Endothelial cell of umbilical vein (primary cell): ENCODE results near the gene DCUN1D5. TPM values are rescaled to one million over a fixed set of nuclear protein-coding genes. Genes with fewer than 3 reads are reported as not detected.

Source experiments
- BruUV-seq: library from RNA; stranded (reverse); fragments of 400-500 nt; replicated peaks from 2 replicates; lab custom pipeline; 2021; lab: Mats Ljungman, UMichigan
- CTCF ChIA-PET: fragments of 300-600, 350-600 bp; sonication (Branson Sonifier 250); formaldehyde crosslinking; loops from one replicate; lab custom pipeline; 2021; ENCODE audit warnings: antibody characterized with exemption, inconsistent platforms; lab: Charles Lee
- POLR2A ChIA-PET: fragments of 300-600, 350-600 bp; sonication (Branson Sonifier 250); formaldehyde crosslinking; loops from one replicate; lab custom pipeline; 2021; ENCODE audit warnings: antibody characterized with exemption, inconsistent platforms; lab: Charles Lee
- DNase-seq: peaks from one replicate; pipeline ENCODE4 v3.0.0-alpha.2; 2011; ENCODE audit warnings: low read depth, low spot score
- FAIRE-seq: peaks from 2 replicates; lab custom pipeline; 2011; peaks lifted over from hg19 to GRCh38; lab: Jason Lieb, UNC
- H2AFZ ChIP-seq: 2 replicates; pipeline ENCODE4 v1.6.0; 2012; ENCODE audit warnings: low read depth, low read length, control low read depth, inconsistent platforms
- H3K27ac ChIP-seq: 2 replicates; pipeline ENCODE4 v1.5.1; 2011; ENCODE audit warnings: low read depth, mild to moderate bottlenecking, control low read depth, low read length, moderate library complexity; ENCODE audit not compliant: insufficient read depth
- H3K27me3 ChIP-seq, 2 experiments: 2 replicates each; pipeline versions ENCODE4 v1.6.0 to v1.6.1; 2011; ENCODE audit warnings: low read length in 2 of 2, mixed read lengths in 1 of 2; ENCODE audit not compliant: control insufficient read depth in 2 of 2, insufficient read depth in 2 of 2
- H3K36me3 ChIP-seq, 2 experiments: 2 replicates in 1 of 2; 3 replicates in 1 of 2; pipeline ENCODE4 v1.5.1; 2011; ENCODE audit warnings: low read length in 2 of 2, mild to moderate bottlenecking in 1 of 2, moderate library complexity in 1 of 2; ENCODE audit not compliant: control insufficient read depth in 2 of 2, insufficient read depth in 2 of 2; ENCODE audit errors: extremely low read depth in 1 of 2
- H3K4me1 ChIP-seq: 3 replicates; pipeline ENCODE4 v1.5.1; 2011; ENCODE audit warnings: mild to moderate bottlenecking, low read length; ENCODE audit not compliant: control insufficient read depth, insufficient read depth; ENCODE audit errors: extremely low read depth
- H3K4me2 ChIP-seq: 2 replicates; pipeline ENCODE4 v1.6.1; 2011; ENCODE audit warnings: low read length, control low read depth, mixed read lengths; ENCODE audit not compliant: insufficient read depth
- H3K4me3 ChIP-seq, 3 experiments: fragments of 200-600 bp in 1 of 3; sonication (generic), shearing (Covaris generic) in 1 of 3; replicated peaks in 1 of 3; 2 replicates each; pipeline ENCODE4 v1.5.1; 2011 to 2016; ENCODE audit warnings: control low read depth in 3 of 3, low read length in 3 of 3, mild to moderate bottlenecking in 2 of 3, inconsistent platforms in 1 of 3, low read depth in 1 of 3, moderate library complexity in 1 of 3; ENCODE audit not compliant: insufficient read depth in 1 of 3
- H3K79me2 ChIP-seq: 2 replicates; pipeline ENCODE4 v1.6.0; 2012; ENCODE audit warnings: low read length, inconsistent platforms; ENCODE audit not compliant: control insufficient read depth, insufficient read depth
- H3K9ac ChIP-seq: replicated peaks from 2 replicates; pipeline ENCODE3; 2011; ENCODE audit warnings: low read length, control low read depth; ENCODE audit not compliant: insufficient read depth; ENCODE audit errors: extremely low read depth
- H3K9me1 ChIP-seq: replicated peaks from 3 replicates; pipeline ENCODE4 v1.6.0; 2011; ENCODE audit warnings: mild to moderate bottlenecking, low read length; ENCODE audit not compliant: control insufficient read depth, insufficient read depth; ENCODE audit errors: extremely low read depth
- H3K9me3 ChIP-seq: replicated peaks from 2 replicates; pipeline ENCODE4 v1.5.1; 2012; ENCODE audit warnings: low read length, inconsistent platforms; ENCODE audit not compliant: control insufficient read depth, insufficient read depth
- H4K20me1 ChIP-seq: replicated peaks from 2 replicates; pipeline ENCODE3; 2011; ENCODE audit warnings: mild to moderate bottlenecking, low read length; ENCODE audit not compliant: control insufficient read depth, insufficient read depth; ENCODE audit errors: extremely low read depth
- EZH2 ChIP-seq: IDR thresholded peaks from 2 replicates; pipeline ENCODE4 v1.6.1; 2012; ENCODE audit warnings: borderline replicate concordance, low read depth, mild to moderate bottlenecking, moderate library complexity, low read length, inconsistent platforms; ENCODE audit not compliant: severe bottlenecking
- FOS ChIP-seq: IDR thresholded peaks from 2 replicates; pipeline ENCODE4 v1.6.1; 2011; ENCODE audit warnings: mild to moderate bottlenecking, low read length, moderate library complexity, borderline replicate concordance; ENCODE audit not compliant: insufficient read depth
- GATA2 ChIP-seq: IDR thresholded peaks from 2 replicates; pipeline ENCODE4 v1.7.0; 2011; ENCODE audit warnings: low read depth, mild to moderate bottlenecking, moderate library complexity, mixed read lengths, low read length; ENCODE audit not compliant: insufficient read length, insufficient read depth
- JUN ChIP-seq: IDR thresholded peaks from 2 replicates; pipeline ENCODE4 v1.6.1; 2011; ENCODE audit warnings: borderline replicate concordance, low read depth; ENCODE audit not compliant: insufficient read length, insufficient read depth
- MYC ChIP-seq: IDR thresholded peaks from one replicate; pipeline ENCODE4 v1.6.1; 2011; ENCODE audit warnings: mild to moderate bottlenecking, low read depth, low read length
- POLR2A ChIP-seq: IDR thresholded peaks from 2 replicates; pipeline ENCODE4 v1.6.1; 2012; ENCODE audit warnings: low read depth, mild to moderate bottlenecking, control low read depth, low read length
- POLR2AphosphoS5 ChIP-seq: IDR thresholded peaks from 2 replicates; pipeline ENCODE4 v1.6.1; 2012; ENCODE audit warnings: low read depth, mild to moderate bottlenecking, control low read depth, low read length, moderate library complexity; ENCODE audit not compliant: insufficient read depth
- dilution Hi-C: fragments of 300-500 bp; cut with MboI; formaldehyde crosslinking; loops from one replicate; pipeline ENCODE4 v1.15.0; 2019; ENCODE audit warnings: low sequenced_read_pairs; ENCODE audit not compliant: extremely low pct_ligation_motif_present
- intact Hi-C: fragments of 100-400 bp; cut with micrococcal nuclease; formaldehyde crosslinking; loops from one replicate; pipeline ENCODE4 v1.10.0; 2022
- polyA plus RNA-seq, 4 experiments: library from polyadenylated mRNA; depleted of rRNA in 3 of 4; stranded (reverse) in 3 of 4; unstranded in 1 of 4; fragments of >200 nt; gene quantifications; 2 replicates each; pipeline versions ENCODE4 v1.2.1 to v1.2.3, GENCODE V29; 2011 to 2012; ENCODE audit warnings: missing spikeins in 1 of 4
- total RNA-seq: library from RNA; stranded (reverse); gene quantifications from 2 replicates; pipeline ENCODE4 v1.2.3, GENCODE V29; 2021
- TF ChIP-seq, protein P1 (sequence below): IDR thresholded peaks from 2 replicates; pipeline ENCODE4 v1.6.1; 2011; ENCODE audit not compliant: insufficient read depth, insufficient read length
- TF ChIP-seq, protein P2 (sequence below), 2 donors: IDR thresholded peaks; 1 replicate in 1 of 2; 2 replicates in 1 of 2; pipeline ENCODE4 v1.5.1; 2011; ENCODE audit warnings: low read length in 2 of 2, mild to moderate bottlenecking in 2 of 2, moderate library complexity in 2 of 2, control low read depth in 1 of 2, inconsistent platforms in 1 of 2, low read depth in 1 of 2; ENCODE audit not compliant: insufficient read depth in 1 of 2; ENCODE audit errors: extremely low read depth in 1 of 2

The DCUN1D5 gene
- total and polyA plus RNA-seq, 2 donors (not counting 3 experiments of a cell fraction or from before 2014, with no cell fraction given): 32.9 to 49.8 TPM

DNA sequence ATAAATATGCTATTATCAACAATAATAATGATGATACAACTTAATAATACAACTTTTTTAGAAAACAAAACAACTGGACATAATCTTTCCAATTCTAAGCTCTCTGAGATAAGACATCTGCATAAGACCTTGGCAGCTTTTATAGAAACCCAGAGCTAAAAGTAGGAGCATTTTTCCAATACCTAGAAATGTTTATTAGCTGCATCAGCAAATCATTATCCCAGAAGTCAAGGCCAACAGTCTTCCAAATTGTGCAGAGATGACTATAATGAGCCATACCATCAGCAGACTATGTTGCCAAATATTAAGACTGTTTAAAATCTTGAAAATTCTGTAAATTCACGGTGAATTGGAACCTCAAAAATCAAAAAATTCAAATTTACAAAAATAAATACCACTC is 30.3 kb downstream of the DCUN1D5 start:
- no TSS peak for BruUV-seq
- Histone ChIP-seq H4K20me1 (no peaks in the 10 kb centered on the region), H3K4me1 (no peaks in the 10 kb centered on the region), H3K27ac (no peak overlapping the region), H3K9ac (no peak overlapping the region), H3K79me2 (no peaks in the 10 kb centered on the region), H3K4me3 (no peak overlapping the region), H3K36me3 (peaks cover 0 to 20% of the 10 kb centered on the region in 2 experiments), H3K4me2 (no peak overlapping the region), H3K9me3 (no peaks in the 10 kb centered on the region), H3K27me3 (no peaks in the 10 kb centered on the region), H3K9me1 (no peaks in the 10 kb centered on the region), H2AFZ (no peak overlapping the region)
- no peak for DNase-seq
- POLR2A ChIA-PET: no interaction called here
- CTCF ChIA-PET: interaction anchor here (1.1 to 1.7 kb wide), 3 partner anchors 14 to 147 kb away, joined by 3 to 5 read pairs (median 3); no protein-coding TSS in a partner anchor
- TF ChIP-seq MYC: no peak
- TF ChIP-seq, protein P1, sequence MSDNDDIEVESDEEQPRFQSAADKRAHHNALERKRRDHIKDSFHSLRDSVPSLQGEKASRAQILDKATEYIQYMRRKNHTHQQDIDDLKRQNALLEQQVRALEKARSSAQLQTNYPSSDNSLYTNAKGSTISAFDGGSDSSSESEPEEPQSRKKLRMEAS: no peak
- TF ChIP-seq GATA2: no peak
- TF ChIP-seq FOS: no peak
- no peak for TF ChIP-seq EZH2
- TF ChIP-seq JUN: no peak
- TF ChIP-seq, protein P2, sequence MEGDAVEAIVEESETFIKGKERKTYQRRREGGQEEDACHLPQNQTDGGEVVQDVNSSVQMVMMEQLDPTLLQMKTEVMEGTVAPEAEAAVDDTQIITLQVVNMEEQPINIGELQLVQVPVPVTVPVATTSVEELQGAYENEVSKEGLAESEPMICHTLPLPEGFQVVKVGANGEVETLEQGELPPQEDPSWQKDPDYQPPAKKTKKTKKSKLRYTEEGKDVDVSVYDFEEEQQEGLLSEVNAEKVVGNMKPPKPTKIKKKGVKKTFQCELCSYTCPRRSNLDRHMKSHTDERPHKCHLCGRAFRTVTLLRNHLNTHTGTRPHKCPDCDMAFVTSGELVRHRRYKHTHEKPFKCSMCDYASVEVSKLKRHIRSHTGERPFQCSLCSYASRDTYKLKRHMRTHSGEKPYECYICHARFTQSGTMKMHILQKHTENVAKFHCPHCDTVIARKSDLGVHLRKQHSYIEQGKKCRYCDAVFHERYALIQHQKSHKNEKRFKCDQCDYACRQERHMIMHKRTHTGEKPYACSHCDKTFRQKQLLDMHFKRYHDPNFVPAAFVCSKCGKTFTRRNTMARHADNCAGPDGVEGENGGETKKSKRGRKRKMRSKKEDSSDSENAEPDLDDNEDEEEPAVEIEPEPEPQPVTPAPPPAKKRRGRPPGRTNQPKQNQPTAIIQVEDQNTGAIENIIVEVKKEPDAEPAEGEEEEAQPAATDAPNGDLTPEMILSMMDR (IDR thresholded peaks at IDR 0.05; ENCODE audit: extremely low read depth in 1 of 2, insufficient read depth in 1 of 2, low read depth in 1 of 2, low read length in 2 of 2): no peak
- TF ChIP-seq POLR2AphosphoS5: no peak
- no peak for TF ChIP-seq POLR2A
- dilution Hi-C loops: no loop called here
- intact Hi-C loops: no loop called here
- no peak for FAIRE-seq
